Heart left ventricle (tissue), 13 donors: ENCODE measurements around the gene RIOK2.

Experiments
- CTCF ChIP-seq, 12 donors: fragments of 200-600 bp; sonication (generic) in 4 of 12; IDR thresholded peaks; one replicate each; pipeline versions ENCODE4 v1.5.0 to v1.8.0; 2018 to 2022; ENCODE audit warnings: antibody characterized with exemption in 12 of 12, mild to moderate bottlenecking in 5 of 12
- POLR2A ChIP-seq, 2 donors: fragments of 450-650 bp; IDR thresholded peaks; one replicate each; pipeline ENCODE4 v1.6.1; 2017; ENCODE audit warnings: antibody characterized with exemption in 2 of 2, mild to moderate bottlenecking in 2 of 2, moderate library complexity in 2 of 2
- donor health status: ischemic (EF 13 %, LVEDD 7.1; RV severe dilation, severe dysfunction).
- donor health status: DM: no; HTN: yes; CAD: no.
- donor health status: DM: no; HTN: no; CAD: no.
- donor health status: ischemic (EF 25% LVEDD 6.9; RV normal size, moderate dysfunction).
- donor health status: ischemic (EF 25% LVEDD 5.7; RV mildly dilated, moderate dysfunction).
- donor health status: ischemic (EF 35%, LVEDD 5.7; RV mildly dilated, moderate dysfunction).
- donor health status: nonischemic (EF 11% LVEDD 7.7; RV severe dilation, severe dysfunction).
- donor health status: DM: yes; HTN: yes; CAD: no.
- donor health status: PGD.
- donor health status: ischemic (EF 29% LVEDD 5.4; RV normal size, mild dysfunction).
- donor health status: nonischemic (EF 23%, LVEDD 6.1; RV moderate dilation, normal function).

- TF ChIP-seq CTCF (IDR thresholded peaks at IDR 0.05) (no peak), POLR2A (IDR thresholded peaks at IDR 0.05) (no peak)
Measured at GRCh38 chr5:97149709-97150108, 33.3 kb downstream of the RIOK2 start.
